Thymus (tissue), 11 donors: ENCODE data around the gene DNPH1. TPM values are rescaled to one million over a fixed set of nuclear protein-coding genes. Genes with fewer than 3 reads are reported as not detected.

Experiments used
- DNase-seq, 9 donors: peaks; one replicate each; pipeline ENCODE4 v3.0.0-alpha.2; 2013; ENCODE audit warnings: low spot score in 9 of 9, low read depth in 6 of 9, missing footprints in 1 of 9
- H3K27ac ChIP-seq, 2 donors: one replicate each; pipeline ENCODE4 v1.5.1; 2013; ENCODE audit warnings: control low read depth in 1 of 2, low read depth in 1 of 2, low read length in 1 of 2, mild to moderate bottlenecking in 1 of 2, moderate library complexity in 1 of 2
- H3K27me3 ChIP-seq, 2 donors: one replicate each; pipeline ENCODE4 v1.5.1; 2013; ENCODE audit warnings: low read length in 1 of 2; ENCODE audit not compliant: control insufficient read depth in 2 of 2, insufficient read depth in 1 of 2
- H3K36me3 ChIP-seq, 2 donors: one replicate each; pipeline ENCODE4 v1.5.1; 2013; ENCODE audit warnings: low read length in 1 of 2, mild to moderate bottlenecking in 1 of 2, moderate library complexity in 1 of 2; ENCODE audit not compliant: control insufficient read depth in 2 of 2, insufficient read depth in 2 of 2
- H3K4me1 ChIP-seq, 2 donors: one replicate each; pipeline ENCODE4 v1.5.1; 2013; ENCODE audit warnings: low read length in 2 of 2; ENCODE audit not compliant: control insufficient read depth in 2 of 2, insufficient read depth in 2 of 2
- H3K4me3 ChIP-seq, 2 donors: one replicate each; pipeline ENCODE4 v1.5.1; 2013; ENCODE audit warnings: low read length in 2 of 2, control low read depth in 1 of 2, mild to moderate bottlenecking in 1 of 2
- H3K9me3 ChIP-seq, 2 donors: one replicate each; pipeline ENCODE4 v1.5.1; 2013; ENCODE audit warnings: low read length in 1 of 2, mild to moderate bottlenecking in 1 of 2; ENCODE audit not compliant: control insufficient read depth in 2 of 2, insufficient read depth in 1 of 2
- WGBS: extraction: QIAGEN DNeasy Blood & Tissue Kit; methylation state at CpG from one replicate; pipeline ENCODE4 v1.1.7; 2013; 5-methylcytosine and 5-hydroxymethylcytosine counted together
- polyA plus RNA-seq: library from polyadenylated mRNA; stranded (reverse); fragments of 200-250 nt; gene quantifications from one replicate; pipeline ENCODE4 v1.2.3, GENCODE V29; 2013
- total RNA-seq: library from RNA; stranded (reverse); fragments of 120-200 nt; gene quantifications from one replicate; pipeline ENCODE4 v1.2.4, GENCODE V29; 2013
- donor health status: healthy.

The DNPH1 gene
- total and polyA plus RNA-seq, 2 donors = 46.7 to 58.9 TPM

GRCh38 chr6:43274916-43275597, 45.8 kb upstream of the DNPH1 start:
- H3K4me1 ChIP-seq = peaks cover 2 to 19% of the 10 kb centered on the region in 2 donors
- peaks cover 46 to 100% of the 10 kb centered on the region in 2 donors for H3K27me3 ChIP-seq
- H3K27ac ChIP-seq = no peak overlapping the region
- no peak for DNase-seq
- peaks cover 0 to 6% of the 10 kb centered on the region in 2 donors for H3K9me3 ChIP-seq
- 7% methylated on average over 65 of the region's 65 CpGs for WGBS
- H3K4me3 ChIP-seq = peak overlapping the region in 1 of 2 donors; percentile 45
- H3K36me3 ChIP-seq = no peaks in the 10 kb centered on the region

- Histone ChIP-seq H3K4me3 (no peak overlapping the region), H3K36me3 (no peaks in the 10 kb centered on the region), H3K27me3 (peaks cover 45 to 100% of the 10 kb centered on the region in 2 donors), H3K27ac (no peak overlapping the region), H3K4me1 (peaks cover 4 to 27% of the 10 kb centered on the region in 2 donors), H3K9me3 (peaks cover 0 to 7% of the 10 kb centered on the region in 2 donors)
- WGBS = 84% methylated on average over 10 of the region's 10 CpGs
- DNase-seq = no peak
Measured at GRCh38 chr6:43274127-43274915, 45.0 kb upstream of the DNPH1 start.

- no peak overlapping the region for H3K4me3 ChIP-seq
- peaks cover 45 to 100% of the 10 kb centered on the region in 2 donors for H3K27me3 ChIP-seq
- no peaks in the 10 kb centered on the region for H3K36me3 ChIP-seq
- peaks cover 9 to 32% of the 10 kb centered on the region in 2 donors for H3K4me1 ChIP-seq
- DNase-seq = no peak
- H3K9me3 ChIP-seq = peaks cover 0 to 7% of the 10 kb centered on the region in 2 donors
- no peak overlapping the region for H3K27ac ChIP-seq
- WGBS = 81% methylated on average over 2 of the region's 2 CpGs
Measured at GRCh38 chr6:43273707-43274106, 44.4 kb upstream of the DNPH1 start.

GRCh38 chr6:43271944-43272343, 42.7 kb upstream of the DNPH1 start:
- Histone ChIP-seq H3K9me3 (peaks cover 0 to 7% of the 10 kb centered on the region in 2 donors), H3K27me3 (peaks cover 36 to 100% of the 10 kb centered on the region in 2 donors), H3K36me3 (no peaks in the 10 kb centered on the region), H3K4me1 (peaks cover 9 to 35% of the 10 kb centered on the region in 2 donors), H3K27ac (no peak overlapping the region), H3K4me3 (no peak overlapping the region)
- DNase-seq = no peak

GRCh38 chr6:43271103-43271815, 42.0 kb upstream of the DNPH1 start:
- H3K36me3 ChIP-seq = no peaks in the 10 kb centered on the region
- peaks cover 0 to 2% of the 10 kb centered on the region in 2 donors for H3K9me3 ChIP-seq
- 97% methylated on average over 8 of the region's 8 CpGs for WGBS
- H3K27ac ChIP-seq = no peak overlapping the region
- H3K4me3 ChIP-seq = no peak overlapping the region
- peaks cover 9 to 32% of the 10 kb centered on the region in 2 donors for H3K4me1 ChIP-seq
- H3K27me3 ChIP-seq = peaks cover 29 to 96% of the 10 kb centered on the region in 2 donors
- no peak for DNase-seq

- H3K4me1 ChIP-seq = peaks cover 9 to 22% of the 10 kb centered on the region in 2 donors
- H3K4me3 ChIP-seq = peak overlapping the region; percentile 16 to 49
- 3% methylated on average over 44 of the region's 44 CpGs for WGBS
- H3K9me3 ChIP-seq = peaks cover 0 to 2% of the 10 kb centered on the region in 2 donors
- peaks cover 13 to 88% of the 10 kb centered on the region in 2 donors for H3K27me3 ChIP-seq
- no peaks in the 10 kb centered on the region for H3K36me3 ChIP-seq
- peak in 5 of 9 donors; percentile 22 to 53 (median 35) for DNase-seq
- peak overlapping the region in 1 of 2 donors; percentile 55 for H3K27ac ChIP-seq
Measured at GRCh38 chr6:43269273-43270007, 40.2 kb upstream of the DNPH1 start.

- no peak overlapping the region for H3K4me3 ChIP-seq
- H3K4me1 ChIP-seq = peaks cover 9 to 22% of the 10 kb centered on the region in 2 donors
- WGBS = 86% methylated on average over 10 of the region's 10 CpGs
- H3K27me3 ChIP-seq = peaks cover 8 to 83% of the 10 kb centered on the region in 2 donors
- H3K27ac ChIP-seq = no peak overlapping the region
- no peak for DNase-seq
- no peaks in the 10 kb centered on the region for H3K36me3 ChIP-seq
- H3K9me3 ChIP-seq = peaks cover 0 to 2% of the 10 kb centered on the region in 2 donors
Measured at GRCh38 chr6:43268782-43269272, 39.5 kb upstream of the DNPH1 start.

GRCh38 chr6:43268355-43268700, 39.0 kb upstream of the DNPH1 start:
- no peaks in the 10 kb centered on the region for H3K36me3 ChIP-seq
- peaks cover 0 to 2% of the 10 kb centered on the region in 2 donors for H3K9me3 ChIP-seq
- H3K4me3 ChIP-seq = no peak overlapping the region
- 76% methylated on average over 3 of the region's 3 CpGs for WGBS
- H3K27me3 ChIP-seq = peaks cover 4 to 78% of the 10 kb centered on the region in 2 donors
- no peak overlapping the region for H3K27ac ChIP-seq
- peaks cover 9 to 22% of the 10 kb centered on the region in 2 donors for H3K4me1 ChIP-seq
- DNase-seq = no peak
